WTC11 (cell line): ENCODE measurements around the gene EIF3B.

Experiments
- NFYB ChIP-seq: sonication (generic); formaldehyde crosslinking; conservative IDR thresholded peaks from 2 replicates; pipeline ENCODE4 v1.8.0; 2022; ENCODE audit warnings: low read depth, missing genetic modification reagents
- SMAD3 ChIP-seq: sonication (generic); formaldehyde crosslinking; IDR thresholded peaks from 2 replicates; pipeline ENCODE4 v1.8.0; 2022; ENCODE audit warnings: missing genetic modification reagents, mild to moderate bottlenecking, borderline replicate concordance
- USF2 ChIP-seq: sonication (generic); formaldehyde crosslinking; IDR thresholded peaks from 2 replicates; pipeline ENCODE4 v1.8.1; 2023; ENCODE audit warnings: mild to moderate bottlenecking, missing genetic modification reagents, moderate library complexity
- TF ChIP-seq, protein P1 (sequence below): fragments of 200-600 bp; IDR thresholded peaks from 2 replicates; pipeline ENCODE4 v1.8.0; 2022; ENCODE audit warnings: antibody characterized with exemption
- TF ChIP-seq, protein P2 (sequence below): sonication (generic); formaldehyde crosslinking; IDR thresholded peaks from 2 replicates; pipeline ENCODE4 v1.8.1; 2022; ENCODE audit warnings: low read depth, missing genetic modification reagents, borderline replicate concordance

- TF ChIP-seq, protein P1, sequence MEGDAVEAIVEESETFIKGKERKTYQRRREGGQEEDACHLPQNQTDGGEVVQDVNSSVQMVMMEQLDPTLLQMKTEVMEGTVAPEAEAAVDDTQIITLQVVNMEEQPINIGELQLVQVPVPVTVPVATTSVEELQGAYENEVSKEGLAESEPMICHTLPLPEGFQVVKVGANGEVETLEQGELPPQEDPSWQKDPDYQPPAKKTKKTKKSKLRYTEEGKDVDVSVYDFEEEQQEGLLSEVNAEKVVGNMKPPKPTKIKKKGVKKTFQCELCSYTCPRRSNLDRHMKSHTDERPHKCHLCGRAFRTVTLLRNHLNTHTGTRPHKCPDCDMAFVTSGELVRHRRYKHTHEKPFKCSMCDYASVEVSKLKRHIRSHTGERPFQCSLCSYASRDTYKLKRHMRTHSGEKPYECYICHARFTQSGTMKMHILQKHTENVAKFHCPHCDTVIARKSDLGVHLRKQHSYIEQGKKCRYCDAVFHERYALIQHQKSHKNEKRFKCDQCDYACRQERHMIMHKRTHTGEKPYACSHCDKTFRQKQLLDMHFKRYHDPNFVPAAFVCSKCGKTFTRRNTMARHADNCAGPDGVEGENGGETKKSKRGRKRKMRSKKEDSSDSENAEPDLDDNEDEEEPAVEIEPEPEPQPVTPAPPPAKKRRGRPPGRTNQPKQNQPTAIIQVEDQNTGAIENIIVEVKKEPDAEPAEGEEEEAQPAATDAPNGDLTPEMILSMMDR, result no peak
- TF ChIP-seq, protein P2, sequence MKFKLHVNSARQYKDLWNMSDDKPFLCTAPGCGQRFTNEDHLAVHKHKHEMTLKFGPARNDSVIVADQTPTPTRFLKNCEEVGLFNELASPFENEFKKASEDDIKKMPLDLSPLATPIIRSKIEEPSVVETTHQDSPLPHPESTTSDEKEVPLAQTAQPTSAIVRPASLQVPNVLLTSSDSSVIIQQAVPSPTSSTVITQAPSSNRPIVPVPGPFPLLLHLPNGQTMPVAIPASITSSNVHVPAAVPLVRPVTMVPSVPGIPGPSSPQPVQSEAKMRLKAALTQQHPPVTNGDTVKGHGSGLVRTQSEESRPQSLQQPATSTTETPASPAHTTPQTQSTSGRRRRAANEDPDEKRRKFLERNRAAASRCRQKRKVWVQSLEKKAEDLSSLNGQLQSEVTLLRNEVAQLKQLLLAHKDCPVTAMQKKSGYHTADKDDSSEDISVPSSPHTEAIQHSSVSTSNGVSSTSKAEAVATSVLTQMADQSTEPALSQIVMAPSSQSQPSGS (CRISPR knock-in tag), result no peak
- TF ChIP-seq SMAD3 (CRISPR knock-in tag), result no peak
- TF ChIP-seq NFYB (CRISPR knock-in tag), result no peak
- no peak for TF ChIP-seq USF2 (CRISPR knock-in tag)
These were observed 32.5 kb downstream of the EIF3B start for GRCh38 chr7:2386964-2387669.
